Adrenal gland (tissue), 5 donors: ENCODE results near the gene QSOX2.

Experiments
- CTCF ChIP-seq, 6 experiments: fragments of 450-650 bp in 4 of 6; fragments of 200-600 bp in 2 of 6; sonication (generic) in 1 of 6; IDR thresholded peaks; 1 replicate in 5 of 6; 2 replicates in 1 of 6; pipeline versions ENCODE4 v1.5.1 to v1.8.0; 2016 to 2021; ENCODE audit warnings: antibody characterized with exemption in 6 of 6, mild to moderate bottlenecking in 2 of 6, moderate library complexity in 1 of 6
- POLR2A ChIP-seq, 2 donors: fragments of 450-650 bp; IDR thresholded peaks; one replicate each; pipeline ENCODE4 v1.6.1; 2017; ENCODE audit warnings: antibody characterized with exemption in 2 of 2, mild to moderate bottlenecking in 2 of 2, moderate library complexity in 1 of 2
- donor health status: DM: no; HTN: no; CAD: no.

GRCh38 chr9:136181784-136182419 is 63.7 kb downstream of the QSOX2 start:
- no peak for TF ChIP-seq POLR2A (IDR thresholded peaks at IDR 0.05)
- no peak for TF ChIP-seq CTCF (IDR thresholded peaks at IDR 0.05)
